HL-60 (cell line): ENCODE data around the gene ZNF609.

Experiments
- DNase-seq, 2 experiments: peaks; one replicate each; pipeline ENCODE4 v3.0.0-alpha.2; 2010 to 2020; ENCODE audit warnings: low read depth in 1 of 2, low spot score in 1 of 2
- H3K27ac ChIP-seq: fragments of 250-450 bp; sonication (Bioruptor Pico); replicated peaks from 2 replicates; pipeline ENCODE4 v1.5.1; 2020; ENCODE audit warnings: mild to moderate bottlenecking, moderate library complexity
- H3K27me3 ChIP-seq: fragments of 250-450 bp; sonication (Bioruptor Pico); 2 replicates; pipeline ENCODE4 v1.5.1; 2021; ENCODE audit warnings: mild to moderate bottlenecking, moderate library complexity; ENCODE audit not compliant: insufficient read depth, poor library complexity, severe bottlenecking
- H3K4me3 ChIP-seq: replicated peaks from 2 replicates; pipeline ENCODE4 v1.5.1; 2011; ENCODE audit warnings: mild to moderate bottlenecking, control low read depth, low read length; ENCODE audit not compliant: insufficient read depth
- CTCF ChIP-seq: IDR thresholded peaks from one replicate; pipeline ENCODE4 v1.5.1; 2011; ENCODE audit warnings: low read length, control low read depth, inconsistent platforms; ENCODE audit not compliant: insufficient read depth
- GABPA ChIP-seq: IDR thresholded peaks from 2 replicates; pipeline ENCODE4 v1.6.1; 2012; ENCODE audit warnings: low read depth
- POLR2AphosphoS5 ChIP-seq: IDR thresholded peaks from 2 replicates; pipeline ENCODE4 v1.6.1; 2012; ENCODE audit warnings: low read depth
- SPI1 ChIP-seq: IDR thresholded peaks from 2 replicates; pipeline ENCODE4 v1.6.1; 2012; ENCODE audit warnings: low read depth, mild to moderate bottlenecking, borderline replicate concordance
- TF ChIP-seq, protein P1 (sequence below): IDR thresholded peaks from 2 replicates; pipeline ENCODE4 v1.6.1; 2012; ENCODE audit warnings: low read depth; ENCODE audit not compliant: insufficient replicate concordance

ZNF609 gene

GRCh38 chr15:64523240-64523639, 62.9 kb downstream of the ZNF609 start:
- Histone ChIP-seq H3K4me3 (no peak overlapping the region), H3K27ac (no peak overlapping the region), H3K27me3 (no peaks in the 10 kb centered on the region)
- TF ChIP-seq CTCF: no peak
- no peak for TF ChIP-seq GABPA
- no peak for TF ChIP-seq POLR2AphosphoS5
- TF ChIP-seq, protein P1, sequence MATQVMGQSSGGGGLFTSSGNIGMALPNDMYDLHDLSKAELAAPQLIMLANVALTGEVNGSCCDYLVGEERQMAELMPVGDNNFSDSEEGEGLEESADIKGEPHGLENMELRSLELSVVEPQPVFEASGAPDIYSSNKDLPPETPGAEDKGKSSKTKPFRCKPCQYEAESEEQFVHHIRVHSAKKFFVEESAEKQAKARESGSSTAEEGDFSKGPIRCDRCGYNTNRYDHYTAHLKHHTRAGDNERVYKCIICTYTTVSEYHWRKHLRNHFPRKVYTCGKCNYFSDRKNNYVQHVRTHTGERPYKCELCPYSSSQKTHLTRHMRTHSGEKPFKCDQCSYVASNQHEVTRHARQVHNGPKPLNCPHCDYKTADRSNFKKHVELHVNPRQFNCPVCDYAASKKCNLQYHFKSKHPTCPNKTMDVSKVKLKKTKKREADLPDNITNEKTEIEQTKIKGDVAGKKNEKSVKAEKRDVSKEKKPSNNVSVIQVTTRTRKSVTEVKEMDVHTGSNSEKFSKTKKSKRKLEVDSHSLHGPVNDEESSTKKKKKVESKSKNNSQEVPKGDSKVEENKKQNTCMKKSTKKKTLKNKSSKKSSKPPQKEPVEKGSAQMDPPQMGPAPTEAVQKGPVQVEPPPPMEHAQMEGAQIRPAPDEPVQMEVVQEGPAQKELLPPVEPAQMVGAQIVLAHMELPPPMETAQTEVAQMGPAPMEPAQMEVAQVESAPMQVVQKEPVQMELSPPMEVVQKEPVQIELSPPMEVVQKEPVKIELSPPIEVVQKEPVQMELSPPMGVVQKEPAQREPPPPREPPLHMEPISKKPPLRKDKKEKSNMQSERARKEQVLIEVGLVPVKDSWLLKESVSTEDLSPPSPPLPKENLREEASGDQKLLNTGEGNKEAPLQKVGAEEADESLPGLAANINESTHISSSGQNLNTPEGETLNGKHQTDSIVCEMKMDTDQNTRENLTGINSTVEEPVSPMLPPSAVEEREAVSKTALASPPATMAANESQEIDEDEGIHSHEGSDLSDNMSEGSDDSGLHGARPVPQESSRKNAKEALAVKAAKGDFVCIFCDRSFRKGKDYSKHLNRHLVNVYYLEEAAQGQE: no peak
- no peak for TF ChIP-seq SPI1
- DNase-seq: no peak

- no peak for DNase-seq
- no peak for TF ChIP-seq CTCF
- no peak for TF ChIP-seq GABPA
- no peak for TF ChIP-seq SPI1
- TF ChIP-seq POLR2AphosphoS5: no peak
- TF ChIP-seq, protein P1: no peak
- Histone ChIP-seq H3K27ac (no peak overlapping the region), H3K27me3 (no peaks in the 10 kb centered on the region), H3K4me3 (no peak overlapping the region)
Measured at GRCh38 chr15:64524778-64525177, 64.4 kb downstream of the ZNF609 start.

DNA sequence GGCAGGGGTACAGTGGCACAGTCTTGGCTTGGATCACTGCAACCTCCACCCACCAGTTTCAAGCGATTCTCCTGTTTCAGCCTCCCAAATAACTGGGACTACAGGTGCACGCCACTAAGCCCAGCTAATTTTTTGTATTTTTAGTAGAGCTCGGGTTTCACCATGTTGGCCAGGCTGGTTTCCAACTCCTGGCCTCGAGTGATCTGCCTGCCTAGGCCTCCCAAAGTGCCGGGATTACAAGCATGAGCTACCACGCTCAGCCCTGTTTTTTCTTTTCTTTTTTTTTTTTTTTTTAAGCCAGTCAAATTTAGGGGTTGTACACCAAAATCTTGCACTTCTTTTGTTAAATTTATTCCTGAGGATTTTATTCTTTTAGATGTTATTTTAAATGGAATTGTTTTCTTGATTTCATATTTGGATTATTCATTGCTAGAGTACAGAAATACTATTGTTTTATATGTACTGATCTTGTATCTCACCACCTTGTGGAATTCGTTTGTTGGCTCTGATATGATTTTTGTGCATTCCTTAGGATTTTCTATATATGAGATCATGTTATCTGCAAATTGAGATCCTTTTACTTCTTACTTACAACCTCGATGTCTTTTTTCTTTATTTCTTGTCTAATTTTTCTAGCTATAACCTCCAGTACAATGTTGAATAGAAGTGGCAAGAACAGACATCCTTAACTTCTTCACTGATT, 65.6 kb downstream of the ZNF609 start:
- TF ChIP-seq CTCF (no peak), GABPA (no peak), SPI1 (no peak), POLR2AphosphoS5 (no peak)
- TF ChIP-seq, protein P1: no peak
- H3K4me3 ChIP-seq: no peak overlapping the region
- no peaks in the 10 kb centered on the region for H3K27me3 ChIP-seq
- no peak overlapping the region for H3K27ac ChIP-seq
- no peak for DNase-seq
